Airway epithelial cell (primary cell): ENCODE results near the gene TDRD15. TPM values are rescaled to one million over a fixed set of nuclear protein-coding genes. Genes with fewer than 3 reads are reported as not detected.

Source experiments
- total RNA-seq: library from RNA; depleted of rRNA; stranded (reverse); fragments of >200 nt; gene quantifications from 2 replicates; pipeline ENCODE4 v1.2.3, GENCODE V29; 2015

Gene TDRD15
- total RNA-seq = not detected in 2 replicates

DNA sequence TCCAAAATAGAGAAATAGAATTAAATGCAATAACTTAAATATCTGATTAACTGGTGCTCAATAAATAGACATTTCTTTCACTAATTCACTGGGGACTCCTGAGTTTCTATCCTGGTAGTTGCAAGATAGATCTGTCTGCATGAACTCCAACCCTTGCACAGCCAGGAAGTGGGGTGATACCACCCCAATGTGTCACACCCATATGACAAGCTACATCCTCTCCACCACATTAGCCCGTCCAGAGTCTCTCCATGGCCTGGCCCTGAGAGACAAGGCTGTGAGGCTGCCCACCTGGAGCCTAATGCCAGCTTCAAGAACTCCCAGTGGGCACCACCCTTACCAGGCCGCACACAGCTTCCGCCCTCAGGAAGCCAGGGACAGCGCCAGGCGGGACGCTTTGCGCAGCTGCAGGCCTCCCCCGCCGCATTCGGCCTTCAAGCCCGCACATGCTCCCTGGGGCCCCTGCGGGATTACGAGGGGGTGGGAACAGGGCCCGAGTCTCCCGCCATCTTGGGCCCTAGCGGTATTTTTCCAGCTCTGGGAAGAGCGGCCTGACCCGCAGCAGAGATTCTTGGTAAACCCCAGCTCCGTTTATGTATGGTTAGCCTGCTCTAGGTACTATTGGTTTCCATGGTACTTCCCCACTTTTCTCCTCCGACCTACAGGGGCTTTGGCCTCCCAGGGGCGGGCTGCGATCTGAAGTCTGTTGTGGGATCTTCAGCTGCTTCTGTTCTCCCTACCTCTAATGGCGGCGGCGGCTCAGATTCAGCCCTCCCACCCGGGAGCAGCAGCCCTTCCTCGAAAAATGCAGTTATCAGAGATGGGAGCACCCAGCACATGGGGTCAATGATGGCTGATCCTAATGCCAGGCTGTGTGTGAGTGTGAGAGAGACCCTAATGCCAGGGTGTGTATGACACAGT is at the start of gene TDRD15:
TDRD15 (plus strand) TSS at position 496 of the 921 bp plus-strand sequence. CDS start 13,500 bp downstream, outside the sequence.

Other genes with a start within 250 kb of the TDRD15 start
- gene APOB, start 79.9 kb upstream of the TDRD15 start, total RNA-seq = not detected in 2 replicates